ENCODE measurements around the gene C17orf67. TPM values are rescaled to one million over a fixed set of nuclear protein-coding genes. Genes with fewer than 3 reads are reported as not detected.
"Not testable (repeated sequence)": the region's sequence is repeated elsewhere in the genome, so short reads cannot be mapped to it uniquely, and the experiment has no call there.

C17orf67 gene
- total and polyA plus RNA-seq, 9 of the 15 experiments (the other 6 are each of a cell fraction or from before 2014, with no cell fraction given), result 0.07 to 1.7 (median 0.59) TPM

DNA sequence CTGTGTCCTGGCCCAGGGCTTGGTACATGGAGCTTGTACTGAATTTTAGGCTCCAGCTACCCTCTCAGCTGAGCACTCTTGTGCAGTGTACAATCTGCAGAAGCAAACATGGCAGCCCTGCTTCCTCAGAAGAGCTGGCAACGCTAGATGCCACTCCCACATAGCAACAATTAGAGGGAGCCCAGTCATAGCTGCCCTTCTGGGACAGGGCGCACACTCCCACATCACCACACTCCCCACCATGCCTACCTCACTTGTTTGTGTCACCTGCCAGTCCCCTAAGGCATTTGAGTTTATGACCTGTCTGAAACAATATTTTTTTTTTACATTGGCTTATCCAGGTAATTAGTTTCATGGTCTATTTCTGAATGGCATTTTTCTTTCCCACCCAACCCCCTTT lies 72.3 kb downstream of the C17orf67 start (continued):
- no peak for TF ChIP-seq MCM2 (IDR thresholded peaks at IDR 0.05; ENCODE audit: low read depth)

DNA sequence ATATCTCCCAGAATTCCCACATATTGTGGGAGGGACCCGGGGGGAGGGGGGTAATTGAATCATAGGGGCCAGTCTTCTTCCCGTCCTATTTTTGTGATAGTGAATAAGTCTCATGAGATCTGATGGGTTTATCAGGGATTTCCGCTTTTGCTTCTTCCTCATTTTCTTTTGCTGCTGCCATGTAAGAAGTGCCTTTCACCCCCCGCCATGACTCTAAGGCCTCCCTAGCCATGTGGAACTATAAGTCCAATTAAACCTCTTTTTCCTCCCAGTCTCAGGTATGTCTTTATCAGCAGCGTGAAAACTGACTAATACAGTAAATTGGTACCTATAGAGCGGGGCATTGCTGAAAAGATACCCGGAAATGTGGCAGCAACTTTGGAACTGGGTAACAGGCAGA lies 76.1 kb downstream of the C17orf67 start:
- H3K36me3 ChIP-seq (ENCODE audit: control insufficient read depth, insufficient read depth, low read length); FAIRE-seq; ATAC-seq; POLR2A ChIA-PET; DNase-seq (ENCODE audit: extremely low read depth in 1 of 4, low spot score in 3 of 4); H3K9me3 ChIP-seq (replicated peaks; ENCODE audit: control insufficient read depth, insufficient read depth, low read depth, low read length); CTCF ChIA-PET (ENCODE audit: low intra/inter-chr PET ratio); H3K9ac ChIP-seq (ENCODE audit: insufficient read depth in 1 of 2, low read depth in 2 of 2, low read length in 2 of 2); H3K9me1 ChIP-seq (ENCODE audit: control insufficient read depth, insufficient read depth, low read length); in situ Hi-C loops (cut with MboI); H3K27ac ChIP-seq (ENCODE audit: extremely low read depth, low read depth, low read length); BruUV-seq (replicated peaks); H3K79me2 ChIP-seq (ENCODE audit: control insufficient read depth, insufficient read depth, low read length); H3K4me2 ChIP-seq (ENCODE audit: insufficient read depth, low read length); H3K4me3 ChIP-seq; intact Hi-C loops (cut with micrococcal nuclease); H4K20me1 ChIP-seq (replicated peaks; ENCODE audit: control insufficient read depth, insufficient read depth, low read length); H3K4me1 ChIP-seq (replicated peaks in 1 of 2; ENCODE audit: control insufficient read depth in 2 of 2, insufficient read depth in 2 of 2, low read length in 2 of 2); H2AFZ ChIP-seq (ENCODE audit: low read depth, low read length): not testable (repeated sequence)
- WGBS (ENCODE audit: insufficient coverage, low coverage, missing lambda C conversion rate), result 2% methylated on average over 7 of the region's 7 CpGs
- peak; percentile 77 for TF ChIP-seq ZNF766 (CRISPR knock-in tag; conservative IDR thresholded peaks at IDR 0.05)
- H3K27me3 ChIP-seq (ENCODE audit: control insufficient read depth in 2 of 2, insufficient read depth in 2 of 2, low read length in 2 of 2), result peaks cover 0 to 24% of the 10 kb centered on the region in 2 experiments; a peak in 2 of 5 replicates

DNA sequence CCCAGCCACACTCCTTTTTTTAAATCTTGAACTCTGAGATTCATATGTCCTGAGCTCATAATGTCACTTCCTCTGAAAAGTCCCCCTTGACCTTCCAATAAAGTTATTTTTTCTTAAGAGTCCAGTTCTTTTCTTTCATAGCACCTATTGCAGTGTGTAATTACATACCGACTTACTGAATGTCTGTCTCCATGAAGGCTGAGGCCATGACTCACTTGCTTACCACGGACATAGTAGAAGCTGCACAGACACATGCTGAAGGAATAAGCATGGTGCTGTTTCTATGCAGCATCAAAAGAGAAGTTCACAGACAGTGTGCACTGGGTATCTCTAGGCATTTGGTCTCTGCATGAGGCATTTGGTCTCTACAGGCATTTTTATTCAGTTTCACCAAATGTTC lies 77.2 kb downstream of the C17orf67 start:
- 0% methylated on average over 2 of the region's 2 CpGs for WGBS (ENCODE audit: insufficient coverage, low coverage, missing lambda C conversion rate)
- FAIRE-seq (no peak), ATAC-seq (no peak), DNase-seq (ENCODE audit: extremely low read depth in 1 of 4, low spot score in 3 of 4) (no peak)
- H3K4me2 ChIP-seq (ENCODE audit: insufficient read depth, low read length), result no peak overlapping the region
- H3K9me1 ChIP-seq (ENCODE audit: control insufficient read depth, insufficient read depth, low read length), result no peaks in the 10 kb centered on the region
- ChIA-PET CTCF (ENCODE audit: low intra/inter-chr PET ratio) (no interaction called here), POLR2A (interaction anchor here (0.6 to 0.7 kb wide), 2 partner anchors 96 to 471 kb away, joined by 3 to 7 read pairs; no protein-coding TSS in a partner anchor)
- H3K9ac ChIP-seq (ENCODE audit: insufficient read depth in 1 of 2, low read depth in 2 of 2, low read length in 2 of 2), result no peak overlapping the region
- H2AFZ ChIP-seq (ENCODE audit: low read depth, low read length), result no peak overlapping the region
- H3K9me3 ChIP-seq (replicated peaks; ENCODE audit: control insufficient read depth, insufficient read depth, low read depth, low read length), result no peaks in the 10 kb centered on the region
- BruUV-seq (replicated peaks), result no TSS peak
- peaks cover 3 to 18% of the 10 kb centered on the region in 2 experiments; a peak in 2 of 5 replicates for H3K27me3 ChIP-seq (ENCODE audit: control insufficient read depth in 2 of 2, insufficient read depth in 2 of 2, low read length in 2 of 2)
- no peaks in the 10 kb centered on the region for H3K36me3 ChIP-seq (ENCODE audit: control insufficient read depth, insufficient read depth, low read length)
- in situ Hi-C loops (cut with MboI) (no loop called here), intact Hi-C loops (cut with micrococcal nuclease) (no loop called here)
- H3K79me2 ChIP-seq (ENCODE audit: control insufficient read depth, insufficient read depth, low read length), result no peaks in the 10 kb centered on the region
- no peak overlapping the region for H3K4me3 ChIP-seq
- no peak overlapping the region for H3K27ac ChIP-seq (ENCODE audit: extremely low read depth, low read depth, low read length)
- no peaks in the 10 kb centered on the region for H3K4me1 ChIP-seq (replicated peaks in 1 of 2; ENCODE audit: control insufficient read depth in 2 of 2, insufficient read depth in 2 of 2, low read length in 2 of 2)
- peaks cover 3% of the 10 kb centered on the region; the same call in 1 of the 2 replicates for H4K20me1 ChIP-seq (replicated peaks; ENCODE audit: control insufficient read depth, insufficient read depth, low read length)
- TF ChIP-seq CBFB (CRISPR knock-in tag; IDR thresholded peaks at IDR 0.05) (no peak), KLF16 (IDR thresholded peaks at IDR 0.05) (no peak), ESRRA (IDR thresholded peaks at IDR 0.05; ENCODE audit: borderline replicate concordance, low read depth) (no peak), FOXK1 (CRISPR knock-in tag; IDR thresholded peaks at IDR 0.05; ENCODE audit: borderline replicate concordance) (no peak), ZNF311 (CRISPR knock-in tag; IDR thresholded peaks at IDR 0.05) (no peak), SUPT5H (IDR thresholded peaks at IDR 0.05) (no peak), ZNF431 (CRISPR knock-in tag; IDR thresholded peaks at IDR 0.05) (no peak), FUS (optimal IDR thresholded peaks at IDR 0.05; ENCODE audit: low read depth, low read length) (no peak), POLR2H (tag; IDR thresholded peaks at IDR 0.05; ENCODE audit: low read depth) (no peak)
- TF ChIP-seq, protein P1, sequence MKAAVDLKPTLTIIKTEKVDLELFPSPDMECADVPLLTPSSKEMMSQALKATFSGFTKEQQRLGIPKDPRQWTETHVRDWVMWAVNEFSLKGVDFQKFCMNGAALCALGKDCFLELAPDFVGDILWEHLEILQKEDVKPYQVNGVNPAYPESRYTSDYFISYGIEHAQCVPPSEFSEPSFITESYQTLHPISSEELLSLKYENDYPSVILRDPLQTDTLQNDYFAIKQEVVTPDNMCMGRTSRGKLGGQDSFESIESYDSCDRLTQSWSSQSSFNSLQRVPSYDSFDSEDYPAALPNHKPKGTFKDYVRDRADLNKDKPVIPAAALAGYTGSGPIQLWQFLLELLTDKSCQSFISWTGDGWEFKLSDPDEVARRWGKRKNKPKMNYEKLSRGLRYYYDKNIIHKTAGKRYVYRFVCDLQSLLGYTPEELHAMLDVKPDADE (conservative IDR thresholded peaks at IDR 0.05; ENCODE audit: control insufficient read depth, low read depth, low read length), result no peak
- TF ChIP-seq, protein P2, sequence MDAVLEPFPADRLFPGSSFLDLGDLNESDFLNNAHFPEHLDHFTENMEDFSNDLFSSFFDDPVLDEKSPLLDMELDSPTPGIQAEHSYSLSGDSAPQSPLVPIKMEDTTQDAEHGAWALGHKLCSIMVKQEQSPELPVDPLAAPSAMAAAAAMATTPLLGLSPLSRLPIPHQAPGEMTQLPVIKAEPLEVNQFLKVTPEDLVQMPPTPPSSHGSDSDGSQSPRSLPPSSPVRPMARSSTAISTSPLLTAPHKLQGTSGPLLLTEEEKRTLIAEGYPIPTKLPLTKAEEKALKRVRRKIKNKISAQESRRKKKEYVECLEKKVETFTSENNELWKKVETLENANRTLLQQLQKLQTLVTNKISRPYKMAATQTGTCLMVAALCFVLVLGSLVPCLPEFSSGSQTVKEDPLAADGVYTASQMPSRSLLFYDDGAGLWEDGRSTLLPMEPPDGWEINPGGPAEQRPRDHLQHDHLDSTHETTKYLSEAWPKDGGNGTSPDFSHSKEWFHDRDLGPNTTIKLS (IDR thresholded peaks at IDR 0.05; ENCODE audit: borderline replicate concordance, low read depth), result no peak

Data from K562 (cell line).